Activated B cell treated with CpG ODN at 0.5 μM for 24 hours (primary cell): Measurements from ENCODE around the gene HAGH. TPM values are rescaled to one million over a fixed set of nuclear protein-coding genes. Genes with fewer than 3 reads are reported as not detected.

Experiments
- ATAC-seq: fragments of 200-7000 bp; cut with Tn5 transposase; one replicate; pipeline ENCODE4 v1.10.0; 2021; ENCODE audit warnings: low read depth, mild to moderate bottlenecking, moderate library complexity
- CTCF ChIA-PET: fragments of 350-600 bp; sonication (Branson Sonifier 250); formaldehyde crosslinking; loops from one replicate; lab custom pipeline; 2021; ENCODE audit warnings: antibody characterized with exemption; lab: Charles Lee
- POLR2A ChIA-PET: fragments of 350-600 bp; sonication (Branson Sonifier 250); formaldehyde crosslinking; loops from one replicate; lab custom pipeline; 2021; ENCODE audit warnings: antibody characterized with exemption; lab: Charles Lee
- DNase-seq: peaks from one replicate; pipeline ENCODE4 v3.0.0; 2022
- H3K27ac Mint-ChIP-seq: one replicate; pipeline ENCODE4 v1.8.0; 2020; ENCODE audit warnings: mixed read lengths
- H3K27me3 Mint-ChIP-seq: one replicate; pipeline ENCODE4 v1.8.0; 2021; ENCODE audit warnings: mixed read lengths
- H3K36me3 Mint-ChIP-seq: one replicate; pipeline ENCODE4 v1.8.0; 2021; ENCODE audit warnings: low read depth, mixed read lengths
- H3K4me1 Mint-ChIP-seq: one replicate; pipeline ENCODE4 v1.8.0; 2021; ENCODE audit warnings: mixed read lengths
- H3K4me3 Mint-ChIP-seq: one replicate; pipeline ENCODE4 v1.8.0; 2020; ENCODE audit warnings: mild to moderate bottlenecking, mixed read lengths
- H3K9me3 Mint-ChIP-seq: one replicate; pipeline ENCODE4 v1.8.0; 2020; ENCODE audit warnings: mixed read lengths
- CTCF ChIP-seq: fragments of 200-600 bp; IDR thresholded peaks from one replicate; pipeline ENCODE4 v1.8.0; 2022; ENCODE audit warnings: antibody characterized with exemption, mild to moderate bottlenecking
- intact Hi-C: fragments of 100-400 bp; cut with micrococcal nuclease; formaldehyde crosslinking; loops from one replicate; pipeline ENCODE4 v1.15.1; 2024
- total RNA-seq: library from RNA; stranded (reverse); gene quantifications from 2 replicates; pipeline ENCODE4 v1.2.3, GENCODE V29; 2022

Gene HAGH
- total RNA-seq, 1 donor from 2014 or later = 19.5 TPM

- ATAC-seq (no peak), DNase-seq (no peak)
- Mint-ChIP-seq H3K36me3 (peaks cover 53% of the 10 kb centered on the region), H3K4me1 (peaks cover 16% of the 10 kb centered on the region), H3K4me3 (no peak overlapping the region), H3K9me3 (no peaks in the 10 kb centered on the region), H3K27me3 (no peaks in the 10 kb centered on the region), H3K27ac (no peak overlapping the region)
- ChIA-PET CTCF (no interaction called here), POLR2A (interaction anchor here (1.9 kb wide), 1 partner anchor 62 kb away, joined by 10 read pairs; the partner anchor contains the start of gene MAPK8IP3)
- no peak for TF ChIP-seq CTCF
- intact Hi-C loops = no loop called here
Observed at GRCh38 chr16:1767116-1767994, 59.3 kb downstream of the HAGH start.

GRCh38 chr16:1766701-1767100 is 59.9 kb downstream of the HAGH start:
- no peak for DNase-seq

GRCh38 chr16:1766231-1766630 is 60.4 kb downstream of the HAGH start:
- ATAC-seq (no peak), DNase-seq (no peak)
- no peak for TF ChIP-seq CTCF
- ChIA-PET CTCF (no interaction called here), POLR2A (no interaction called here)
- Mint-ChIP-seq H3K27ac (no peak overlapping the region), H3K27me3 (no peaks in the 10 kb centered on the region), H3K4me3 (no peak overlapping the region), H3K36me3 (peaks cover 58% of the 10 kb centered on the region), H3K4me1 (peaks cover 9% of the 10 kb centered on the region), H3K9me3 (no peaks in the 10 kb centered on the region)
- intact Hi-C loops = no loop called here

More at GRCh38 chr16:1766701-1767100, 59.9 kb downstream of the HAGH start:
- intact Hi-C loops = no loop called here
- no peaks in the 10 kb centered on the region for H3K9me3 Mint-ChIP-seq
- no peak overlapping the region for H3K4me3 Mint-ChIP-seq
- POLR2A ChIA-PET = no interaction called here
- peaks cover 9% of the 10 kb centered on the region for H3K4me1 Mint-ChIP-seq
- H3K27me3 Mint-ChIP-seq = no peaks in the 10 kb centered on the region
- TF ChIP-seq CTCF = no peak
- CTCF ChIA-PET = no interaction called here
- H3K36me3 Mint-ChIP-seq = peaks cover 54% of the 10 kb centered on the region
- no peak overlapping the region for H3K27ac Mint-ChIP-seq
- no peak for ATAC-seq

- ChIA-PET CTCF (no interaction called here), POLR2A (no interaction called here)
- Mint-ChIP-seq H3K4me1 (peaks cover 9% of the 10 kb centered on the region), H3K36me3 (peaks cover 62% of the 10 kb centered on the region), H3K9me3 (no peaks in the 10 kb centered on the region), H3K4me3 (no peak overlapping the region), H3K27me3 (no peaks in the 10 kb centered on the region), H3K27ac (no peak overlapping the region)
- no peak for TF ChIP-seq CTCF
- intact Hi-C loops = no loop called here
- DNase-seq (no peak), ATAC-seq (no peak)
Observed at GRCh38 chr16:1765826-1766225, 60.8 kb downstream of the HAGH start.

GRCh38 chr16:1764971-1765370 is 61.7 kb downstream of the HAGH start:
- peaks cover 68% of the 10 kb centered on the region for H3K36me3 Mint-ChIP-seq
- intact Hi-C loops = no loop called here
- DNase-seq (no peak), ATAC-seq (no peak)
- ChIA-PET CTCF (no interaction called here), POLR2A (interaction anchor here (1.4 kb wide), 1 partner anchor 18 kb away, joined by 3 read pairs; the partner anchor contains the start of genes NUBP2 and SPSB3)
- no peaks in the 10 kb centered on the region for H3K9me3 Mint-ChIP-seq
- no peak overlapping the region for H3K27ac Mint-ChIP-seq
- peaks cover 2% of the 10 kb centered on the region for H3K4me1 Mint-ChIP-seq
- H3K27me3 Mint-ChIP-seq = no peaks in the 10 kb centered on the region
- TF ChIP-seq CTCF = no peak
- H3K4me3 Mint-ChIP-seq = no peak overlapping the region
